ENCODE data around the gene MYO16. TPM values are rescaled to one million over a fixed set of nuclear protein-coding genes. Genes with fewer than 3 reads are reported as not detected.

MYO16 gene
- total RNA-seq, 1 experiment from 2014 or later = not detected

- Histone ChIP-seq H3K4ac (ENCODE audit: low read depth, low read length) (no peak overlapping the region), H4K91ac (ENCODE audit: insufficient read length, low read depth, low read length) (no peak overlapping the region), H3K23me2 (ENCODE audit: insufficient read length, low read depth, low read length, poor library complexity, severe bottlenecking) (no peaks in the 10 kb centered on the region), H2AFZ (ENCODE audit: low read length) (no peak overlapping the region), H3K4me2 (ENCODE audit: insufficient read depth, insufficient read length, low read length) (no peak overlapping the region), H3K23ac (ENCODE audit: insufficient read length, low read depth, low read length) (no peak overlapping the region), H3K79me2 (ENCODE audit: insufficient read depth, low read length) (no peaks in the 10 kb centered on the region), H4K8ac (replicated peaks; ENCODE audit: insufficient read length, low read depth, low read length) (no peak overlapping the region), H2BK20ac (ENCODE audit: low read depth, low read length, poor library complexity, severe bottlenecking) (no peak overlapping the region), H3K18ac (ENCODE audit: insufficient read length, low read depth, low read length) (no peak overlapping the region), H3T11ph (ENCODE audit: low read length) (no peak overlapping the region), H3K4me1 (ENCODE audit: insufficient read depth, low read length) (no peaks in the 10 kb centered on the region), H3K27me3 (ENCODE audit: insufficient read depth, low read length) (no peaks in the 10 kb centered on the region), H3K14ac (ENCODE audit: insufficient read depth, low read length) (no peak overlapping the region), H4K5ac (ENCODE audit: insufficient read length, low read depth, low read length) (no peak overlapping the region), H3K9me3 (ENCODE audit: control insufficient read depth, low read depth, low read length) (no peaks in the 10 kb centered on the region), H2BK12ac (ENCODE audit: insufficient read length, low read depth, low read length) (no peak overlapping the region), H2AK5ac (ENCODE audit: insufficient read length, low read length) (no peak overlapping the region), H2BK120ac (ENCODE audit: low read depth, low read length, poor library complexity, severe bottlenecking) (no peak overlapping the region), H2BK5ac (ENCODE audit: insufficient read length, low read length) (no peak overlapping the region), H3K79me1 (ENCODE audit: insufficient read depth, low read depth, low read length, poor library complexity, severe bottlenecking) (no peaks in the 10 kb centered on the region), H3K9ac (ENCODE audit: extremely low read depth, insufficient read length, low read length) (no peak overlapping the region), H3K27ac (ENCODE audit: insufficient read length, low read depth, low read length) (no peak overlapping the region), H4K20me1 (ENCODE audit: control insufficient read depth, insufficient read depth, insufficient read length) (no peaks in the 10 kb centered on the region), H2BK15ac (ENCODE audit: low read depth, low read length) (no peak overlapping the region), H3K56ac (ENCODE audit: insufficient read length, low read depth, low read length) (no peak overlapping the region)
- no CpG with 5 or more reads among the region's 2 CpGs for WGBS (ENCODE audit: extremely low coverage, insufficient read length, low lambda C conversion rate)
- Mint-ChIP-seq H3K9me3 (peaks cover 5 to 17% of the 10 kb centered on the region in 2 experiments; a peak in 4 of 5 replicates), H3K27ac (no peak overlapping the region), H3K36me3 (ENCODE audit: insufficient read depth in 1 of 3, low read depth in 3 of 3) (peaks cover 0 to 7% (median 3%) of the 10 kb centered on the region in 3 experiments; a peak in 3 of 7 replicates), H3K4me3 (no peak overlapping the region), H3K27me3 (ENCODE audit: low read depth) (no peaks in the 10 kb centered on the region), H3K4me1 (no peaks in the 10 kb centered on the region)
- no peak for DNase-seq
- TF ChIP-seq CTCF (conservative IDR thresholded peaks at IDR 0.05) = no peak
Observed at GRCh38 chr13:108878732-108879131, 249.3 kb downstream of the MYO16 start.
